HG02884 (cell line): ENCODE data around the gene CCDC106.

Source experiments
- ATAC-seq: cut with Tn5 transposase; IDR thresholded peaks from one replicate; pipeline ENCODE4 v1.9.1; 2021; ENCODE audit warnings: mild to moderate bottlenecking, moderate library complexity; ENCODE audit not compliant: unreplicated experiment

The CCDC106 gene

GRCh38 chr19:55667006-55667381 lies 19.0 kb downstream of the CCDC106 start:
- ATAC-seq: no peak

GRCh38 chr19:55667511-55667910 lies 19.5 kb downstream of the CCDC106 start:
- ATAC-seq: no peak

GRCh38 chr19:55667958-55668357 lies 19.9 kb downstream of the CCDC106 start:
- ATAC-seq: no peak

- no peak for ATAC-seq
Observed at GRCh38 chr19:55668603-55669348, 20.8 kb downstream of the CCDC106 start.

GRCh38 chr19:55669418-55670279 lies 21.6 kb downstream of the CCDC106 start:
- no peak for ATAC-seq

GRCh38 chr19:55670280-55671053 lies 22.5 kb downstream of the CCDC106 start:
- ATAC-seq: no peak

GRCh38 chr19:55671054-55671378 lies 23.0 kb downstream of the CCDC106 start:
- ATAC-seq: no peak

GRCh38 chr19:55672418-55672817 lies 24.4 kb downstream of the CCDC106 start:
- no peak for ATAC-seq

GRCh38 chr19:55673465-55673864 lies 25.5 kb downstream of the CCDC106 start:
- no peak for ATAC-seq

GRCh38 chr19:55673889-55674288 lies 25.9 kb downstream of the CCDC106 start:
- ATAC-seq: no peak

- no peak for ATAC-seq
Observed at GRCh38 chr19:55674459-55674840, 26.4 kb downstream of the CCDC106 start.

GRCh38 chr19:55674841-55675660 lies 27.0 kb downstream of the CCDC106 start, which contains the start of gene EPN1:
Gene EPN1, plus strand, starts transcription at chr19:55675226. Its CDS starts 3,402 bp downstream, at chr19:55678628.
- peak; percentile 61 for ATAC-seq

GRCh38 chr19:55675661-55676354 lies 27.8 kb downstream of the CCDC106 start:
- ATAC-seq: no peak

GRCh38 chr19:55676383-55676782 lies 28.4 kb downstream of the CCDC106 start:
- no peak for ATAC-seq

- no peak for ATAC-seq
Observed at GRCh38 chr19:55676889-55677505, 29.0 kb downstream of the CCDC106 start.

- ATAC-seq: no peak
Observed at GRCh38 chr19:55677572-55678028, 29.6 kb downstream of the CCDC106 start.

GRCh38 chr19:55678121-55678671 lies 30.2 kb downstream of the CCDC106 start:
- peak; percentile 61 for ATAC-seq

GRCh38 chr19:55679343-55680257 lies 31.6 kb downstream of the CCDC106 start:
- no peak for ATAC-seq
